B cell (primary cell): ENCODE data around the gene ZCCHC4. TPM values are rescaled to one million over a fixed set of nuclear protein-coding genes. Genes with fewer than 3 reads are reported as not detected.

Experiments used
- ATAC-seq: fragments of 200-7000 bp; cut with Tn5 transposase; one replicate; pipeline ENCODE4 v1.10.0; 2021; ENCODE audit warnings: low read depth, mild to moderate bottlenecking, moderate number of reproducible peaks, moderate library complexity
- CTCF ChIA-PET: fragments of 350-600 bp; sonication (Branson Sonifier 250); formaldehyde crosslinking; loops from one replicate; lab custom pipeline; 2021; ENCODE audit warnings: antibody characterized with exemption, inconsistent platforms; lab: Charles Lee
- POLR2A ChIA-PET: fragments of 350-600 bp; sonication (Branson Sonifier 250); formaldehyde crosslinking; loops from one replicate; lab custom pipeline; 2021; ENCODE audit warnings: antibody characterized with exemption; lab: Charles Lee
- DNase-seq: peaks from one replicate; pipeline ENCODE4 v3.0.0; 2013
- H2AFZ ChIP-seq: 2 replicates; pipeline ENCODE4 v1.6.1; 2012; ENCODE audit warnings: mild to moderate bottlenecking, low read depth, low read length; ENCODE audit not compliant: insufficient read depth, poor library complexity, severe bottlenecking
- H3K27ac ChIP-seq, 2 donors: 1 replicate in 1 of 2; 2 replicates in 1 of 2; pipeline ENCODE4 v1.5.1; 2012 to 2013; ENCODE audit warnings: low read length in 2 of 2, mild to moderate bottlenecking in 2 of 2, moderate library complexity in 1 of 2
- H3K27me3 ChIP-seq, 4 experiments: fragments of 200-600 bp in 1 of 4; sonication (generic) in 1 of 4; replicated peaks in 1 of 4; 1 replicate in 2 of 4; 2 replicates in 2 of 4; pipeline versions ENCODE4 v1.6.1 to v1.7.0; 2013 to 2016; ENCODE audit warnings: low read length in 3 of 4, mild to moderate bottlenecking in 2 of 4, mixed read lengths in 1 of 4, moderate library complexity in 1 of 4; ENCODE audit not compliant: insufficient read depth in 4 of 4, control insufficient read depth in 3 of 4; ENCODE audit errors: control extremely low read depth in 1 of 4
- H3K36me3 ChIP-seq, 2 experiments: replicated peaks in 1 of 2; 1 replicate in 1 of 2; 2 replicates in 1 of 2; pipeline versions ENCODE4 v1.6.1 to v1.7.1; 2013; ENCODE audit warnings: low read length in 1 of 2; ENCODE audit not compliant: insufficient read depth in 2 of 2, control insufficient read depth in 1 of 2; ENCODE audit errors: control extremely low read depth in 1 of 2, extremely low read depth in 1 of 2
- H3K4me1 ChIP-seq, 2 donors: fragments of 200-600 bp in 1 of 2; sonication (generic) in 1 of 2; 1 replicate in 1 of 2; 2 replicates in 1 of 2; pipeline versions ENCODE4 v1.5.1 to v1.6.1; 2013 to 2017; ENCODE audit warnings: low read length in 2 of 2; ENCODE audit not compliant: control insufficient read depth in 2 of 2, insufficient read depth in 2 of 2
- H3K4me2 ChIP-seq: replicated peaks from 2 replicates; pipeline ENCODE3; 2012; ENCODE audit warnings: mild to moderate bottlenecking, low read depth, low read length; ENCODE audit not compliant: poor library complexity, severe bottlenecking
- H3K4me3 ChIP-seq, 5 experiments: fragments of 200-600 bp in 1 of 5; sonication (generic) in 1 of 5; 1 replicate in 3 of 5; 2 replicates in 2 of 5; pipeline versions ENCODE4 v1.5.1 to v1.7.0; 2011 to 2016; ENCODE audit warnings: low read length in 4 of 5, mild to moderate bottlenecking in 4 of 5, low read depth in 2 of 5, control low read depth in 1 of 5, moderate library complexity in 1 of 5; ENCODE audit not compliant: insufficient read depth in 1 of 5; ENCODE audit errors: control extremely low read depth in 1 of 5, extremely low read depth in 1 of 5
- H3K79me2 ChIP-seq: fragments of 200-600 bp; sonication (generic); one replicate; pipeline ENCODE4 v1.6.0; 2016; ENCODE audit warnings: low read length; ENCODE audit not compliant: control insufficient read depth, insufficient read depth
- H3K9ac ChIP-seq: fragments of 200-600 bp; sonication (generic); 2 replicates; pipeline ENCODE4 v1.6.1; 2017; ENCODE audit warnings: mild to moderate bottlenecking, low read length, moderate library complexity
- H3K9me3 ChIP-seq, 3 donors: one replicate each; pipeline versions ENCODE4 v1.6.1 to v1.7.1; 2013; ENCODE audit warnings: low read length in 2 of 3; ENCODE audit not compliant: control insufficient read depth in 2 of 3, insufficient read depth in 1 of 3; ENCODE audit errors: control extremely low read depth in 1 of 3
- H4K20me1 ChIP-seq: 2 replicates; pipeline ENCODE4 v1.6.0; 2012; ENCODE audit warnings: mild to moderate bottlenecking, low read length; ENCODE audit not compliant: insufficient read depth, control insufficient read depth, poor library complexity, severe bottlenecking
- H3K27ac Mint-ChIP-seq: one replicate; pipeline ENCODE4 v1.8.0; 2021; ENCODE audit warnings: mixed read lengths
- H3K27me3 Mint-ChIP-seq: one replicate; pipeline ENCODE4 v1.8.0; 2021; ENCODE audit warnings: mixed read lengths
- H3K4me1 Mint-ChIP-seq: one replicate; pipeline ENCODE4 v1.8.0; 2021; ENCODE audit warnings: mixed read lengths
- H3K4me3 Mint-ChIP-seq: one replicate; pipeline ENCODE4 v1.8.0; 2021; ENCODE audit warnings: mixed read lengths
- H3K9me3 Mint-ChIP-seq: one replicate; pipeline ENCODE4 v1.8.0; 2022; ENCODE audit warnings: mixed read lengths; ENCODE audit not compliant: insufficient read depth
- CTCF ChIP-seq: fragments of 200-600 bp; IDR thresholded peaks from one replicate; pipeline ENCODE4 v1.8.0; 2022; ENCODE audit warnings: antibody characterized with exemption, mild to moderate bottlenecking
- EZH2 ChIP-seq: IDR thresholded peaks from 2 replicates; pipeline ENCODE4 v1.6.1; 2012; ENCODE audit warnings: borderline replicate concordance, low read depth, mild to moderate bottlenecking, moderate library complexity, low read length; ENCODE audit not compliant: insufficient read depth, poor library complexity, severe bottlenecking
- WGBS: methylation state at CpG from one replicate; pipeline ENCODE4 v1.1.5; 2013; ENCODE audit warnings: missing lambda C conversion rate; ENCODE audit not compliant: insufficient coverage; 5-methylcytosine and 5-hydroxymethylcytosine counted together
- intact Hi-C: fragments of 100-400 bp; cut with micrococcal nuclease; formaldehyde crosslinking; loops from one replicate; pipeline ENCODE4 v1.10.0; 2022
- polyA plus RNA-seq: library from polyadenylated mRNA; depleted of rRNA; stranded (reverse); fragments of >200 nt; gene quantifications from 2 replicates; pipeline ENCODE4 v1.2.3, GENCODE V29; 2012
- total RNA-seq, 2 donors: library from RNA; stranded (reverse); fragments of 120-200 nt in 1 of 2; gene quantifications; 1 replicate in 1 of 2; 2 replicates in 1 of 2; pipeline versions ENCODE4 v1.2.3 to v1.2.4, GENCODE V29; 2013 to 2022

Gene ZCCHC4
- total and polyA plus RNA-seq, 2 donors (not counting 1 experiment from before 2014, with no cell fraction given) = 6.5 to 22.4 TPM

GRCh38 chr4:25401066-25401465, 88.5 kb downstream of the ZCCHC4 start:
- Histone ChIP-seq H3K36me3 (peaks cover 8 to 72% of the 10 kb centered on the region in 2 experiments), H3K9ac (no peak overlapping the region), H3K4me1 (no peaks in the 10 kb centered on the region), H3K27me3 (no peaks in the 10 kb centered on the region), H2AFZ (no peak overlapping the region), H3K4me2 (no peak overlapping the region), H3K79me2 (no peaks in the 10 kb centered on the region), H3K4me3 (no peak overlapping the region), H3K9me3 (peaks cover 0 to 4% (median 3%) of the 10 kb centered on the region in 3 donors), H4K20me1 (no peaks in the 10 kb centered on the region), H3K27ac (no peak overlapping the region)
- Mint-ChIP-seq H3K4me3 (no peak overlapping the region), H3K4me1 (no peaks in the 10 kb centered on the region), H3K27me3 (no peaks in the 10 kb centered on the region), H3K27ac (no peak overlapping the region), H3K9me3 (no peaks in the 10 kb centered on the region)
- ChIA-PET POLR2A (no interaction called here), CTCF (interaction anchor here (1.8 kb wide), 1 partner anchor 36 kb away, joined by 4 read pairs; no protein-coding TSS in a partner anchor)
- TF ChIP-seq CTCF = no peak
- TF ChIP-seq EZH2 = no peak
- intact Hi-C loops = no loop called here
- no peak for ATAC-seq
- DNase-seq = no peak
- WGBS = no CpG with 5 or more reads among the region's 3 CpGs

- Histone ChIP-seq H3K27ac (no peak overlapping the region), H3K79me2 (no peaks in the 10 kb centered on the region), H3K27me3 (no peaks in the 10 kb centered on the region), H3K9ac (no peak overlapping the region), H3K36me3 (peaks cover 4 to 62% of the 10 kb centered on the region in 2 experiments), H3K4me1 (no peaks in the 10 kb centered on the region), H3K9me3 (no peaks in the 10 kb centered on the region), H4K20me1 (no peaks in the 10 kb centered on the region), H3K4me3 (no peak overlapping the region), H3K4me2 (no peak overlapping the region), H2AFZ (no peak overlapping the region)
- ChIA-PET CTCF (interaction anchor here (1.8 kb wide), 1 partner anchor 37 kb away, joined by 4 read pairs; no protein-coding TSS in a partner anchor), POLR2A (no interaction called here)
- no peak overlapping the region for H3K27ac Mint-ChIP-seq
- TF ChIP-seq EZH2 = no peak
- no peak for TF ChIP-seq CTCF
- no peaks in the 10 kb centered on the region for H3K27me3 Mint-ChIP-seq
- intact Hi-C loops = no loop called here
- WGBS = no CpG with 5 or more reads among the region's 1 CpG
- no peaks in the 10 kb centered on the region for H3K9me3 Mint-ChIP-seq
- no peaks in the 10 kb centered on the region for H3K4me1 Mint-ChIP-seq
- no peak for ATAC-seq
- no peak overlapping the region for H3K4me3 Mint-ChIP-seq
- no peak for DNase-seq
These were observed 89.9 kb downstream of the ZCCHC4 start for GRCh38 chr4:25402521-25402920.
